ENCODE results near the gene NMNAT2. TPM values are rescaled to one million over a fixed set of nuclear protein-coding genes. Genes with fewer than 3 reads are reported as not detected.

Gene NMNAT2
- total RNA-seq, 1 donor from 2014 or later: 2.1 TPM

- intact Hi-C loops (cut with DNase I): no loop called here
- ATAC-seq (ENCODE audit: poor library complexity): no peak
- DNase-seq: no peak
These were observed 181.9 kb downstream of the NMNAT2 start for GRCh38 chr1:183236158-183236725.

GRCh38 chr1:183235503-183235902 is 182.7 kb downstream of the NMNAT2 start:
- intact Hi-C loops (cut with DNase I): no loop called here
- DNase-seq: no peak
- no peak for ATAC-seq (ENCODE audit: poor library complexity)

GRCh38 chr1:183234660-183235476 is 183.3 kb downstream of the NMNAT2 start:
- intact Hi-C loops (cut with DNase I): no loop called here
- DNase-seq (peak; percentile 55), ATAC-seq (ENCODE audit: poor library complexity) (peak; percentile 90)

- intact Hi-C loops (cut with DNase I): no loop called here
- ATAC-seq (ENCODE audit: poor library complexity) (no peak), DNase-seq (no peak)
These were observed 185.1 kb downstream of the NMNAT2 start for GRCh38 chr1:183233113-183233512.

- ATAC-seq (ENCODE audit: poor library complexity) (no peak), DNase-seq (no peak)
- intact Hi-C loops (cut with DNase I): no loop called here
These were observed 186.6 kb downstream of the NMNAT2 start for GRCh38 chr1:183231545-183231944.

GRCh38 chr1:183230413-183230812 is 187.8 kb downstream of the NMNAT2 start:
- DNase-seq (no peak), ATAC-seq (ENCODE audit: poor library complexity) (no peak)
- intact Hi-C loops (cut with DNase I): no loop called here

GRCh38 chr1:183228347-183229220 is 189.6 kb downstream of the NMNAT2 start:
- intact Hi-C loops (cut with DNase I): loop anchor here (5.0 kb wide), 1 partner anchor 266 kb away; no protein-coding TSS in a partner anchor
- DNase-seq: no peak
- ATAC-seq (ENCODE audit: poor library complexity): no peak

GRCh38 chr1:183227422-183228346 is 190.5 kb downstream of the NMNAT2 start:
- DNase-seq (peak; percentile 58), ATAC-seq (ENCODE audit: poor library complexity) (peak; percentile 72)
- intact Hi-C loops (cut with DNase I): loop anchor here (5.0 kb wide), 1 partner anchor 265 kb away; no protein-coding TSS in a partner anchor

- ATAC-seq (ENCODE audit: poor library complexity) (no peak), DNase-seq (no peak)
- intact Hi-C loops (cut with DNase I): loop anchor here (5.0 kb wide), 1 partner anchor 265 kb away; no protein-coding TSS in a partner anchor
These were observed 191.2 kb downstream of the NMNAT2 start for GRCh38 chr1:183226963-183227362.

- DNase-seq: no peak
- intact Hi-C loops (cut with DNase I): loop anchor here (5.0 kb wide), 1 partner anchor 264 kb away; no protein-coding TSS in a partner anchor
- no peak for ATAC-seq (ENCODE audit: poor library complexity)
These were observed 191.8 kb downstream of the NMNAT2 start for GRCh38 chr1:183226361-183226760.

- intact Hi-C loops (cut with DNase I): no loop called here
- DNase-seq (no peak), ATAC-seq (ENCODE audit: poor library complexity) (no peak)
These were observed 194.7 kb downstream of the NMNAT2 start for GRCh38 chr1:183223467-183223866.

- ATAC-seq (ENCODE audit: poor library complexity) (no peak), DNase-seq (no peak)
- intact Hi-C loops (cut with DNase I): no loop called here
These were observed 195.3 kb downstream of the NMNAT2 start for GRCh38 chr1:183222909-183223308.

- no peak for DNase-seq
- ATAC-seq (ENCODE audit: poor library complexity): no peak
- intact Hi-C loops (cut with DNase I): no loop called here
These were observed 198.6 kb downstream of the NMNAT2 start for GRCh38 chr1:183219616-183220009.

GRCh38 chr1:183218971-183219615 is 199.1 kb downstream of the NMNAT2 start:
- intact Hi-C loops (cut with DNase I): no loop called here
- DNase-seq (peak; percentile 50), ATAC-seq (ENCODE audit: poor library complexity) (peak; percentile 70)

- ATAC-seq (ENCODE audit: poor library complexity) (peak; percentile 97), DNase-seq (peak; percentile 83)
- intact Hi-C loops (cut with DNase I): no loop called here
These were observed 200.1 kb downstream of the NMNAT2 start for GRCh38 chr1:183218027-183218618.

- DNase-seq (no peak), ATAC-seq (ENCODE audit: poor library complexity) (no peak)
- intact Hi-C loops (cut with DNase I): no loop called here
These were observed 202.2 kb downstream of the NMNAT2 start for GRCh38 chr1:183215936-183216335.

- no peak for ATAC-seq (ENCODE audit: poor library complexity)
- intact Hi-C loops (cut with DNase I): no loop called here
- DNase-seq: no peak
These were observed 203.0 kb downstream of the NMNAT2 start for GRCh38 chr1:183215076-183215720.

Measured in Right ventricle myocardium superior (tissue), 1 donor.